Stimulated activated CD4-positive, alpha-beta T cell treated with anti-CD3 and anti-CD28 coated beads, Interleukin-15, amount 100 ng/mL, for 1 hour (primary cell): Measurements from ENCODE around the gene HHATL.

Source experiments
- DNase-seq, 2 donors: peaks; one replicate each; pipeline ENCODE4 v3.0.0-alpha.2; 2020; ENCODE audit warnings: low read depth in 1 of 2, low spot score in 1 of 2

The HHATL gene

GRCh38 chr3:42666577-42666998, 36.0 kb downstream of the HHATL start:
- no peak for DNase-seq

- DNase-seq = no peak
Measured at GRCh38 chr3:42666022-42666421, 36.6 kb downstream of the HHATL start.

GRCh38 chr3:42665050-42665878, 37.3 kb downstream of the HHATL start:
- no peak for DNase-seq

GRCh38 chr3:42664438-42664803, 38.2 kb downstream of the HHATL start:
- no peak for DNase-seq

GRCh38 chr3:42663581-42664437, 38.8 kb downstream of the HHATL start:
- no peak for DNase-seq

- no peak for DNase-seq
Measured at GRCh38 chr3:42662813-42663535, 39.6 kb downstream of the HHATL start.

- no peak for DNase-seq
Measured at GRCh38 chr3:42662037-42662812, 40.4 kb downstream of the HHATL start.

GRCh38 chr3:42661593-42662022, 41.0 kb downstream of the HHATL start:
- DNase-seq = no peak

- DNase-seq = no peak
Measured at GRCh38 chr3:42660898-42661297, 41.7 kb downstream of the HHATL start.

GRCh38 chr3:42660131-42660715, 42.4 kb downstream of the HHATL start:
- DNase-seq = no peak

- DNase-seq = no peak
Measured at GRCh38 chr3:42659451-42660130, 43.0 kb downstream of the HHATL start.

- no peak for DNase-seq
Measured at GRCh38 chr3:42658771-42659390, 43.7 kb downstream of the HHATL start.

GRCh38 chr3:42658091-42658770, 44.4 kb downstream of the HHATL start:
- no peak for DNase-seq

- no peak for DNase-seq
Measured at GRCh38 chr3:42657675-42658074, 44.9 kb downstream of the HHATL start.

- DNase-seq = no peak
Measured at GRCh38 chr3:42656680-42657610, 45.7 kb downstream of the HHATL start.

GRCh38 chr3:42655980-42656679, 46.5 kb downstream of the HHATL start:
- no peak for DNase-seq

- DNase-seq = no peak
Measured at GRCh38 chr3:42655331-42655888, 47.2 kb downstream of the HHATL start.
